T-cell (primary cell): ENCODE measurements around the gene MMP28. TPM values are rescaled to one million over a fixed set of nuclear protein-coding genes. Genes with fewer than 3 reads are reported as not detected.

Experiments used
- ATAC-seq, 4 experiments: fragments of 200-7000 bp in 3 of 4; fragments of 150-1000 bp in 1 of 4; cut with Tn5 transposase; replicated peaks in 1 of 4; 1 replicate in 3 of 4; 2 replicates in 1 of 4; pipeline ENCODE4 v1.10.0; 2021; ENCODE audit warnings: moderate library complexity in 3 of 4, mild to moderate bottlenecking in 2 of 4, moderate number of reproducible peaks in 1 of 4
- CTCF ChIA-PET, 2 donors: fragments of 300-600 bp; sonication (Branson Sonifier 250); formaldehyde crosslinking; loops; one replicate each; lab custom pipeline; 2022; ENCODE audit warnings: antibody characterized with exemption in 2 of 2; lab: Charles Lee
- POLR2A ChIA-PET, 2 donors: fragments of 300-600 bp; sonication (Branson Sonifier 250); formaldehyde crosslinking; loops; one replicate each; lab custom pipeline; 2022; ENCODE audit warnings: antibody characterized with exemption in 2 of 2; lab: Charles Lee
- DNase-seq, 35 experiments: peaks; one replicate each; pipeline versions ENCODE4 v3.0.0 to v3.0.0-alpha.2; 2013 to 2023
- H3K27ac ChIP-seq: one replicate; pipeline ENCODE4 v1.5.1; 2013; ENCODE audit warnings: low read length
- H3K27me3 ChIP-seq, 2 experiments: replicated peaks in 1 of 2; 1 replicate in 1 of 2; 2 replicates in 1 of 2; pipeline versions ENCODE4 v1.6.1 to v1.7.0; 2013; ENCODE audit warnings: low read length in 1 of 2, mixed read lengths in 1 of 2; ENCODE audit not compliant: control insufficient read depth in 2 of 2, insufficient read depth in 2 of 2; ENCODE audit errors: extremely low read depth in 1 of 2
- H3K36me3 ChIP-seq, 2 donors: 1 replicate in 1 of 2; 2 replicates in 1 of 2; pipeline versions ENCODE4 v1.6.1 to v1.7.0; 2013; ENCODE audit warnings: low read length in 1 of 2; ENCODE audit not compliant: control insufficient read depth in 2 of 2, insufficient read depth in 1 of 2; ENCODE audit errors: extremely low read depth in 1 of 2
- H3K4me1 ChIP-seq, 2 experiments: 1 replicate in 1 of 2; 2 replicates in 1 of 2; pipeline versions ENCODE4 v1.6.1 to v1.7.0; 2013; ENCODE audit warnings: low read length in 2 of 2, mixed read lengths in 1 of 2; ENCODE audit not compliant: insufficient read depth in 2 of 2, control insufficient read depth in 1 of 2; ENCODE audit errors: extremely low read depth in 1 of 2
- H3K4me3 ChIP-seq, 2 donors: 1 replicate in 1 of 2; 2 replicates in 1 of 2; pipeline versions ENCODE4 v1.5.1 to v1.7.0; 2013; ENCODE audit warnings: mild to moderate bottlenecking in 2 of 2, low read length in 1 of 2, moderate library complexity in 1 of 2; ENCODE audit not compliant: control insufficient read depth in 1 of 2; ENCODE audit errors: extremely low read depth in 1 of 2
- H3K9me3 ChIP-seq: 2 replicates; pipeline ENCODE4 v1.7.0; 2013
- H3K27ac Mint-ChIP-seq, 2 donors: one replicate each; pipeline ENCODE4 v1.8.0; 2020 to 2021; ENCODE audit warnings: mild to moderate bottlenecking in 2 of 2, mixed read lengths in 2 of 2
- H3K27me3 Mint-ChIP-seq, 2 donors: one replicate each; pipeline ENCODE4 v1.8.0; 2021 to 2022; ENCODE audit warnings: mixed read lengths in 2 of 2
- H3K36me3 Mint-ChIP-seq: one replicate; pipeline ENCODE4 v1.8.0; 2021; ENCODE audit warnings: mixed read lengths
- H3K4me1 Mint-ChIP-seq, 3 donors: one replicate each; pipeline ENCODE4 v1.8.0; 2020 to 2022; ENCODE audit warnings: mixed read lengths in 3 of 3, mild to moderate bottlenecking in 1 of 3
- H3K4me3 Mint-ChIP-seq, 3 donors: one replicate each; pipeline ENCODE4 v1.8.0; 2020 to 2022; ENCODE audit warnings: mild to moderate bottlenecking in 3 of 3, mixed read lengths in 3 of 3, moderate library complexity in 3 of 3
- H3K9me3 Mint-ChIP-seq, 3 donors: one replicate each; pipeline ENCODE4 v1.8.0; 2020 to 2022; ENCODE audit warnings: mixed read lengths in 3 of 3
- WGBS: methylation state at CpG from one replicate; pipeline ENCODE4 v1.1.5; 2013; ENCODE audit warnings: missing lambda C conversion rate; ENCODE audit not compliant: insufficient coverage; 5-methylcytosine and 5-hydroxymethylcytosine counted together
- total RNA-seq, 35 experiments: library from RNA in 6 of 35; stranded (reverse) in 6 of 35; fragments of 120-200 nt in 1 of 35; gene quantifications; one replicate each; pipeline versions ENCODE4 v1.2.1 to v1.2.4 and lab custom pipeline; 2013 to 2026

The MMP28 gene
- total RNA-seq, 5 donors from 2014 or later (not counting 1 experiment from before 2014, with no cell fraction given) = 3.4 to 11.4 (median 6.9) TPM

GRCh38 chr17:35804658-35805192 is 9.3 kb upstream of the MMP28 start:
- ChIA-PET POLR2A (interaction anchor here in 1 of 2 donors (0.7 kb wide), 1 partner anchor 305 kb away, joined by 5 read pairs; no protein-coding TSS in a partner anchor), CTCF (interaction anchor here (0.5 to 1.8 kb wide), 9 partner anchors 22 to 186 kb away, joined by 3 to 10 read pairs (median 4); no protein-coding TSS in a partner anchor)
- Histone ChIP-seq H3K4me1 (peaks cover 12 to 23% of the 10 kb centered on the region in 2 experiments), H3K36me3 (no peaks in the 10 kb centered on the region), H3K27me3 (peaks cover 0 to 4% of the 10 kb centered on the region in 2 experiments), H3K27ac (no peak overlapping the region), H3K4me3 (no peak overlapping the region), H3K9me3 (no peaks in the 10 kb centered on the region)
- no peak overlapping the region for H3K27ac Mint-ChIP-seq
- H3K9me3 Mint-ChIP-seq = no peaks in the 10 kb centered on the region
- peaks cover 39 to 46% (median 40%) of the 10 kb centered on the region in 3 donors for H3K4me1 Mint-ChIP-seq
- H3K4me3 Mint-ChIP-seq = no peak overlapping the region
- no peaks in the 10 kb centered on the region for H3K27me3 Mint-ChIP-seq
- ATAC-seq (peak; percentile 16 to 36 (median 20)), DNase-seq (peak in 18 of 35 experiments; percentile 7 to 79 (median 26))
- WGBS = no CpG with 5 or more reads among the region's 1 CpG
- H3K36me3 Mint-ChIP-seq = no peaks in the 10 kb centered on the region

DNA sequence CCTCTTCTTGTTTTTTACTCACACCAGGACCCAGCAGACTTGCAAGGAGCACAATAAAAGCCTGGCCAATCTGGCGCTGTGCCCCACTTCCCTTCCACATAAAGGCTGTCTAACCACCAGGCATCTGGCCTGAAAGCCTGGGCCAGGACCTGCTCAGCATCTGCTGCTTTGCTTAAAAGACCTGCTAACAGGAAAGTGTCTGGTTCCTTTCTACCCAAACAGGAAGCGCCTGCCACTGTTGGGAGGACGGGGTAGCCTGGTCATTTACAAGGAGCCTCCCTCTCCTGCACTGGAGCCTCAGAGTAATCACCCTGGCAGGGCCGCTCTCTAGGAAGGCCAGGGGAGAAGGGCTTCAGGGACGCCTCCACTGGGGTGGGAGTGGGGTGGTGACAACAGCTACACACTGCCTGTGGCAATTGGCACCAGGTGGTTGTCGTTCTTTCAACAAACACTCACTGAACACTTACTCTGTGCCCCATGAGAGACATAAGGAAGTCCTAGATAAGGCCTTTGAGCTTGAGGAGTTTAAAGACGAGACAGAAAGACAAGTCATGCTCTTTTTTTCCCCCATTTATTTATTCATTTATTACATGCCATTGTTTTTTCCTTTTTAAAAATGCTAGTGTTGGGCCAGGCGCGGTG is 6.3 kb upstream of the MMP28 start:
- Mint-ChIP-seq H3K9me3 (no peaks in the 10 kb centered on the region), H3K27me3 (peaks cover 3 to 14% of the 10 kb centered on the region in 2 donors), H3K36me3 (no peaks in the 10 kb centered on the region), H3K27ac (peak overlapping the region; percentile 89 to 91), H3K4me3 (peak overlapping the region in 2 of 3 donors; percentile 18 to 63), H3K4me1 (peaks cover 26 to 30% (median 26%) of the 10 kb centered on the region in 3 donors)
- ChIA-PET POLR2A (no interaction called here), CTCF (no interaction called here)
- Histone ChIP-seq H3K27ac (no peak overlapping the region), H3K36me3 (no peaks in the 10 kb centered on the region), H3K9me3 (no peaks in the 10 kb centered on the region), H3K4me1 (peaks cover 8 to 14% of the 10 kb centered on the region in 2 experiments), H3K4me3 (no peak overlapping the region), H3K27me3 (peaks cover 0 to 16% of the 10 kb centered on the region in 2 experiments)
- 50% methylated on average over 3 of the region's 9 CpGs for WGBS
- DNase-seq (peak in 15 of 35 experiments; percentile 14 to 50 (median 23)), ATAC-seq (peak; percentile 43 to 66 (median 57))

DNA sequence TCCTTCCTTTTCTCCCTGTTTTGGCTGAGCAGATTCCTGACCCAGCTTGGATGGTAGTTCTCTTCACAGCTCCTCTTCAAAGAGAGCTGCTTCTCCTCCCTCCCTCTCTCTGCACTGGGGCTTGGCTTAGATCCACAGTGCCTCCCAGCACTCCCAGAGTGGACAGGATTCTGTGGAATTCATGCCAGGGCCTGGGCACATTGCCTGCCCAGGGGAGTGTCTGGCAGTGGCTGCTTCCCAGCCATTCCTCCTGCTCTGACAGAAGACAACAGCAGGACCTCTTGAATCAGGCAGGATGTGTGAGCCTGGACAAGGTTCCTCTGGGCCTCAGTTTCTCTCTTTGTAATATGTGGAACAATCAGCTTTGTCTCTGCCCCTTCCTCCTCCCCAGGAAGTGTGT is 4.5 kb upstream of the MMP28 start:
- ChIA-PET POLR2A (no interaction called here), CTCF (interaction anchor here in 1 of 2 donors (0.9 kb wide), 1 partner anchor 9 kb away, joined by 4 read pairs; no protein-coding TSS in a partner anchor)
- Mint-ChIP-seq H3K9me3 (no peaks in the 10 kb centered on the region), H3K4me1 (peaks cover 30 to 37% (median 35%) of the 10 kb centered on the region in 3 donors), H3K4me3 (no peak overlapping the region), H3K27me3 (peaks cover 3 to 23% of the 10 kb centered on the region in 2 donors), H3K36me3 (no peaks in the 10 kb centered on the region), H3K27ac (peak overlapping the region; percentile 21 to 56)
- peaks cover 0 to 22% of the 10 kb centered on the region in 2 experiments for H3K27me3 ChIP-seq
- ATAC-seq = no peak
- no peak overlapping the region for H3K27ac ChIP-seq
- no peaks in the 10 kb centered on the region for H3K36me3 ChIP-seq
- no peaks in the 10 kb centered on the region for H3K9me3 ChIP-seq
- no peak for DNase-seq
- H3K4me1 ChIP-seq = peaks cover 8 to 22% of the 10 kb centered on the region in 2 experiments
- no peak overlapping the region for H3K4me3 ChIP-seq

DNA sequence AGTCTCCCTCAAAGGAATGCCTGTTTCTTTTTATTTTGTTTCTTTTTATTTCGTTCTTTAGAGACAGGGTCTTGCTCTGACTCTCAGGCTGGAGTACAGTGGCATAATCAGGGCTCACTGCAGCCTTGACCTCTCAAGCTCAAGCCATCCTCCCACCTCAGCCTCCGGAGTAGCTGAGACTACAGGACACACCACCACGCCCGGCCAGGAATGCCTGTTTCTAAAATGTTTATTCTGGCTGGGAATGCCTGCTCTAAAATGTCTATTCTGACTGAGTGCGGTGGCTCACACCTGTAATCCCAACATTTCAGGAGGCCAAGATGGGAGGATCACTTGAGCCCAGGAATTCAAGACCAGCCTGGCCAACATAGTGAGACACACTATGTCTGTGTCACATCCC is 2.5 kb upstream of the MMP28 start:
- no peak overlapping the region for H3K27ac Mint-ChIP-seq
- peaks cover 5 to 27% of the 10 kb centered on the region in 2 experiments for H3K4me1 ChIP-seq
- peaks cover 0 to 41% of the 10 kb centered on the region in 2 experiments for H3K27me3 ChIP-seq
- no peaks in the 10 kb centered on the region for H3K9me3 ChIP-seq
- no peak overlapping the region for H3K4me3 Mint-ChIP-seq
- peaks cover 3 to 40% of the 10 kb centered on the region in 2 donors for H3K27me3 Mint-ChIP-seq
- DNase-seq = no peak
- no peaks in the 10 kb centered on the region for H3K9me3 Mint-ChIP-seq
- WGBS = 97% methylated on average over 5 of the region's 5 CpGs
- no peak for ATAC-seq
- CTCF ChIA-PET = no interaction called here
- H3K36me3 ChIP-seq = no peaks in the 10 kb centered on the region
- POLR2A ChIA-PET = no interaction called here
- no peak overlapping the region for H3K27ac ChIP-seq
- no peak overlapping the region for H3K4me3 ChIP-seq
- no peaks in the 10 kb centered on the region for H3K36me3 Mint-ChIP-seq
- H3K4me1 Mint-ChIP-seq = peaks cover 34 to 39% (median 37%) of the 10 kb centered on the region in 3 donors

GRCh38 chr17:35797370-35797769 is 1.9 kb upstream of the MMP28 start:
- CTCF ChIA-PET = interaction anchor here in 1 of 2 donors (1.2 kb wide), 1 partner anchor 11 kb away, joined by 3 read pairs; no protein-coding TSS in a partner anchor
- H3K27ac Mint-ChIP-seq = no peak overlapping the region
- WGBS = 60% methylated on average over 3 of the region's 4 CpGs
- no peaks in the 10 kb centered on the region for H3K9me3 Mint-ChIP-seq
- H3K4me3 ChIP-seq = no peak overlapping the region
- DNase-seq (no peak), ATAC-seq (no peak)
- H3K4me1 ChIP-seq = peaks cover 5 to 27% of the 10 kb centered on the region in 2 experiments
- no peaks in the 10 kb centered on the region for H3K9me3 ChIP-seq
- peaks cover 7 to 42% of the 10 kb centered on the region in 2 donors for H3K27me3 Mint-ChIP-seq
- no peak overlapping the region for H3K27ac ChIP-seq
- H3K36me3 ChIP-seq = no peaks in the 10 kb centered on the region
- POLR2A ChIA-PET = interaction anchor here (0.6 kb wide), 2 partner anchors 19 to 23 kb away, joined by 3 to 5 read pairs; no protein-coding TSS in a partner anchor
- H3K4me3 Mint-ChIP-seq = peak overlapping the region in 2 of 3 donors; percentile 21 to 23
- no peaks in the 10 kb centered on the region for H3K36me3 Mint-ChIP-seq
- peaks cover 30 to 35% (median 33%) of the 10 kb centered on the region in 3 donors for H3K4me1 Mint-ChIP-seq
- H3K27me3 ChIP-seq = peaks cover 0 to 41% of the 10 kb centered on the region in 2 experiments

DNA sequence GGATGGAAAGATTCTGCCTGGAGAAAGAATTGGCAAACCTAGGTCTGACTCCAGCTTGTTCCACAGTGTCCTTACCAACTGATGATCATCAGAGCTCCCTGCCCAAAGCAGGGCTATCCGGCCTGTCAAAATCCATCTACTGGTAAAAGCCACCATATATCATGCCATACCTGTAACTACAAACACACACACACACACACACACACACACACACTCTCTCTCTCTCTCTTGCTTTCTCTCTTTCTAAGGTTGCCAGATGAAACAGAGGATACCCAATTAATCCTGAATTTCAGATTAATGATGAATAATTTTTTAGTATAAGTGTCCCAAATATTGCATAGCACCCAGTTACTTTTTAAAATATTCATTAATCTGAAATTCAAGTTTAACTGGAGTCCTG is 1.5 kb upstream of the MMP28 start:
- no peak overlapping the region for H3K27ac ChIP-seq
- 71% methylated on average over 1 of the region's 1 CpG for WGBS

More for the DNA sequence above, 1.5 kb upstream of the MMP28 start:
- Mint-ChIP-seq H3K27me3 (peaks cover 11 to 47% of the 10 kb centered on the region in 2 donors), H3K4me1 (peaks cover 30 to 36% (median 35%) of the 10 kb centered on the region in 3 donors), H3K27ac (no peak overlapping the region), H3K36me3 (no peaks in the 10 kb centered on the region), H3K9me3 (no peaks in the 10 kb centered on the region), H3K4me3 (peak overlapping the region in 1 of 3 donors; percentile 23)
- peaks cover 5 to 27% of the 10 kb centered on the region in 2 experiments for H3K4me1 ChIP-seq
- ATAC-seq (no peak), DNase-seq (no peak)
- peaks cover 0 to 44% of the 10 kb centered on the region in 2 experiments for H3K27me3 ChIP-seq
- POLR2A ChIA-PET = interaction anchor here (0.6 kb wide), 4 partner anchors 19 to 190 kb away, joined by 3 to 5 read pairs (median 4); no protein-coding TSS in a partner anchor
- H3K36me3 ChIP-seq = no peaks in the 10 kb centered on the region
- CTCF ChIA-PET = interaction anchor here (0.6 to 1.2 kb wide), 4 partner anchors 11 to 101 kb away, joined by 3 to 6 read pairs (median 3); no protein-coding TSS in a partner anchor
- no peak overlapping the region for H3K4me3 ChIP-seq
- no peaks in the 10 kb centered on the region for H3K9me3 ChIP-seq
